DMS114 treated with DMSO at 0.1 percent for 48 hours (cell line): ENCODE data around the gene CXCR5.

Experiments
- DNase-seq: peaks from one replicate; lab custom pipeline; 2025; ENCODE audit not compliant: unreplicated experiment; lab: John Stamatoyannopoulos, UW

CXCR5 gene

DNA sequence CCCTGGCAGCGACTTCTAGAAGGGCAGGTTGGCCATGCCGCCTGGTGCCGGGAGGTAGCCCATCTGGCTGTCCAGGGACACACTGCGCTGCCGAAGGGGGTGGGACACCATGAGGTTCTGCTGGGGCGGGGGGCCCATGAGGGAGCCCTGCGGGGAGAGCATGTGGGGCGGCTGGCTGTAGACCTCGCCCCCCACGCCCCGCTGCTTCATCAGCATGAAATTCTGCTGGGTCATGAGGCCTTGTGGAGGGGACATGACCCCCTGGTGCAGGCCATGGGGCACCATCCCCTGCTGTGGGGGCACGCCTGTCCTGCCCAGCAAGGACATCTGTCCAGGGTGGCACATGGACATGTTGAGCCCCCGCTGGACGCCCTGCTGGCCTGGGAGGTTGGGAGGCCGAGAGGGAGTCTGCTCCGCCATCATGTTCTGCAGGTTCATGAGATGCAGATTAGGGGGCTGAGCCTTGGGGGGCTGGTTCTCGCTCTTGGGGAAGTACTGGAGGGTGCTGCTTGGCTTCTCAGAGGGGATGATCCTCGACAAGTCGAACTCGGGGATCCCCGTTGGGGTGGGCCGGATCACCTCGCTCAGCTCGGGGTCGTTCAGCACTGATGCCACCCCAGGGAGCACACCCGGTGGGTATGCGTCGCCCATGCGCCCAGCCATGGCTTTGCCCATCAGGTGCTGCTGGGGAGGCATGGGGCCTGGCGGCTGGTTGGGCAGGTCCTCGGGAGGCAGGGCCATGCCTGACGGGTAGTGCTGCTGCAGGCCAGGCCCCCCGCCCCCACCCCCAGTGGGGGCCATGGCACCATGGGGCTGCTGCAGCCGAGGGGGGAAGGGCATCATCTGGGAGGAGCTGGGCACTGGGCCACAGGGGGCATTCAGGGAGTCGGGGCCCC, 15.0 kb downstream of the CXCR5 start:
- DNase-seq, result no peak

- DNase-seq, result no peak
Measured at GRCh38 chr11:118899296-118899688, 15.6 kb downstream of the CXCR5 start.

- no peak for DNase-seq
Measured at GRCh38 chr11:118899706-118900360, 16.1 kb downstream of the CXCR5 start.

GRCh38 chr11:118900535-118901384, 17.1 kb downstream of the CXCR5 start:
- DNase-seq, result no peak

GRCh38 chr11:118901494-118902335, 18.0 kb downstream of the CXCR5 start:
- no peak for DNase-seq

- no peak for DNase-seq
Measured at GRCh38 chr11:118902336-118903203, 18.9 kb downstream of the CXCR5 start.

GRCh38 chr11:118903204-118904015, 19.7 kb downstream of the CXCR5 start:
- DNase-seq, result no peak

DNA sequence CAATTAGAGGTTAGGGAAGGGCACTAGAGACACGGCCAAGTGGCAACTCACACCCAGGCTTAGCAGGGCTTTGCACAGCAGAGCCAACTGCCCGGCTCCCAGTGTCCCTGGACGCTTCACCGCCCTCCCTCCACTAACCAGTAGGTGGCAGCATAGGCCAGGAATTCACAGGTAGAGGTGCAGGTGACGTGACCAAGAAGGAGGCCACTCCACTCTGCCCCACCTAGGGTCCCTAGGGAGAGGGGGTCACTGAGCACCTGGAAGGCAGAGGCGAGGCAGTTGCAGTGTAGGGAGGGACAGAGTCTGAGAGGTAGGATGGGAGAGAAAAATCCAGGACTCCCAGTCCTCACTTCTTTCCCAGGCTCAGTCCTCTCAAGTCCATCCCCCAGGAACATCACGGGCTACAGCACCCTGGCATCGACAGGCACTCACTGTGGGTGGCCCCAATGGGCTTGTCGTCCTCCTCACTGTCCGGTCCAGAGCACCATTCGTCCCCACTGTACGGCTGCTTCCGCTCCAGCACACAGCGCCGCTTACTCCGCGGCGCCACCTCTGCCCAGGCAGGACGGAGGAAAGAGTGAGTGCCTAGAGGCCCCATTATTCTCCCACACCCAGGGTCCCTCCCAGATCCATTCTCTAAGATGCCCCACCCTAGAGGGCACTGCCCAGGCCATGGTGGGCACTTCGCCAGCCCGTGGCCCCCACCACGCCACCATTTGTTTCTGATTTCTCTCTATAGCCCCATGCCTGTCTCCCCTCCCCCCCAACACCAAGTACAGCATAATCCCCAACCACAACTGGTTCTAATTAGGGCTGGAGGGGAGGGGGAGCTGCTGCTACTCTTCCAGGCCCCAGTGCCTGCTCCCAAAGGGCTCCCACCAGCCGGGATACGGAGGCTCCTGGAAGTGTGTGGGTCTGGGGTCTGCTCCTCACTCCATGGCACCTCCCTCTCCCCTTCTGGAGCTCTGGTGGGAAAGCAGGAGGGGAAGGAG, 23.7 kb downstream of the CXCR5 start:
- DNase-seq, result peak; percentile 21

DNA sequence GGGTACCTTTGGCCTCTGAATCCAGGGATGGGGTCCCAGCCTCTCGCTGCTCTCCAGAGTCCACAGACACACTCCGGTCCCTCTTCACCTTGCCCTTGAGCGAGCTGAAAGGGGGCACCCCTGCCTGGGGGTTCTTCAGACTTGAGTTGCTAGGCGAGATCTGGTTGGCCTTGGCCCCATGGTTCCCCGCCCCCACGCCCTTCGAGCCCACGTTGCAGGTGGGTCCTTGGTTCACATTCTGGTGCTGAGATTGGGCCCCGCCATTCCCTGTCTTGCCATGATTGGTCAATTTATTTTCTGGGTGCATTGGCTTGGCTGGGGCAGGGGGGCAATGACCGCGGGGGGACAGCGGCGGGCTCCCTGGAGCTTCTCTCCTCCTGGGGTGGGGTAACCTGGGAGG, 24.6 kb downstream of the CXCR5 start:
- no peak for DNase-seq

GRCh38 chr11:118908901-118909618, 25.4 kb downstream of the CXCR5 start:
- peak; percentile 21 for DNase-seq

DNA sequence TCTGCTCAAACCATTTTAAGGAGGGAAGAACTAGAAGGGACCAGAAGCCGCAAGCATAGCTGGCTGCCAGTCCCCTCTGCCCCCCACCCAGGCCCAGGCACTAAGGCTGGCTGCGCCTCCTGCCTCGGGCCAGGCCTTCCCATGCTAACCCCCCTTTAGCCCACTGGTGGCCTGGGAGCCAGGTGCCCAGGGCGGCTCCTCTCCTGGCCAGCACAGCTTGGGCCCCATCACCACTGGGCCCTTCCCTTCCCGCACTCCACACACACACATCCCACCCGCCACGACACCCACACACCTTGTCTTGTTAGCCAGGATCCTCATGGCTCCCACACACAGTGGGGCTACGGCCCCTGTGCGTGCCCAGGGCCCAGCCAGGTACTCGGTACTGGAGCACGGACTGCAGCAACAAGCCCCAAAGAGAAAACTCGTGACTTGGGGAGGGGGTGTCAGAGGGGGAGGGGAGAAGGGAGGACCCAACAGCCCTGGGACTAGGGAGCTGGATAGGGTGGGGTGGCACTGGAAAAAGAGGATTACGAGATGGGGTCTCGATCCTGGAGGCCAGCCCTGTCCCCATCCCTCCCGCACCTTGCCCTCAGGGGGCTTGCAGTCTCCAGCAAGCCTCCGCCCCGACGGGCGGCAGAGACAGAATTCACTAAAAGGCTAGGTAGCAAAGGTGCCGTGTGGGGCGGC, 26.1 kb downstream of the CXCR5 start:
- DNase-seq, result no peak

- DNase-seq, result peak; percentile 4
Measured at GRCh38 chr11:118910309-118911112, 26.8 kb downstream of the CXCR5 start.

- DNase-seq, result no peak
Measured at GRCh38 chr11:118911113-118911879, 27.6 kb downstream of the CXCR5 start.

GRCh38 chr11:118911880-118912741, 28.4 kb downstream of the CXCR5 start:
- DNase-seq, result peak; percentile 12
